B cell (primary cell): ENCODE results near the gene NR5A1. TPM values are rescaled to one million over a fixed set of nuclear protein-coding genes. Genes with fewer than 3 reads are reported as not detected.

ENCODE experiments used
- ATAC-seq: fragments of 200-7000 bp; cut with Tn5 transposase; one replicate; pipeline ENCODE4 v1.10.0; 2021; ENCODE audit warnings: low read depth, mild to moderate bottlenecking, moderate number of reproducible peaks, moderate library complexity
- CTCF ChIA-PET: fragments of 350-600 bp; sonication (Branson Sonifier 250); formaldehyde crosslinking; loops from one replicate; lab custom pipeline; 2021; ENCODE audit warnings: antibody characterized with exemption, inconsistent platforms; lab: Charles Lee
- POLR2A ChIA-PET: fragments of 350-600 bp; sonication (Branson Sonifier 250); formaldehyde crosslinking; loops from one replicate; lab custom pipeline; 2021; ENCODE audit warnings: antibody characterized with exemption; lab: Charles Lee
- DNase-seq: peaks from one replicate; pipeline ENCODE4 v3.0.0; 2013
- H2AFZ ChIP-seq: 2 replicates; pipeline ENCODE4 v1.6.1; 2012; ENCODE audit warnings: mild to moderate bottlenecking, low read depth, low read length; ENCODE audit not compliant: insufficient read depth, poor library complexity, severe bottlenecking
- H3K27ac ChIP-seq, 2 donors: 1 replicate in 1 of 2; 2 replicates in 1 of 2; pipeline ENCODE4 v1.5.1; 2012 to 2013; ENCODE audit warnings: low read length in 2 of 2, mild to moderate bottlenecking in 2 of 2, moderate library complexity in 1 of 2
- H3K27me3 ChIP-seq, 4 experiments: fragments of 200-600 bp in 1 of 4; sonication (generic) in 1 of 4; replicated peaks in 1 of 4; 1 replicate in 2 of 4; 2 replicates in 2 of 4; pipeline versions ENCODE4 v1.6.1 to v1.7.0; 2013 to 2016; ENCODE audit warnings: low read length in 3 of 4, mild to moderate bottlenecking in 2 of 4, mixed read lengths in 1 of 4, moderate library complexity in 1 of 4; ENCODE audit not compliant: insufficient read depth in 4 of 4, control insufficient read depth in 3 of 4; ENCODE audit errors: control extremely low read depth in 1 of 4
- H3K36me3 ChIP-seq, 2 experiments: replicated peaks in 1 of 2; 1 replicate in 1 of 2; 2 replicates in 1 of 2; pipeline versions ENCODE4 v1.6.1 to v1.7.1; 2013; ENCODE audit warnings: low read length in 1 of 2; ENCODE audit not compliant: insufficient read depth in 2 of 2, control insufficient read depth in 1 of 2; ENCODE audit errors: control extremely low read depth in 1 of 2, extremely low read depth in 1 of 2
- H3K4me1 ChIP-seq, 2 donors: fragments of 200-600 bp in 1 of 2; sonication (generic) in 1 of 2; 1 replicate in 1 of 2; 2 replicates in 1 of 2; pipeline versions ENCODE4 v1.5.1 to v1.6.1; 2013 to 2017; ENCODE audit warnings: low read length in 2 of 2; ENCODE audit not compliant: control insufficient read depth in 2 of 2, insufficient read depth in 2 of 2
- H3K4me2 ChIP-seq: replicated peaks from 2 replicates; pipeline ENCODE3; 2012; ENCODE audit warnings: mild to moderate bottlenecking, low read depth, low read length; ENCODE audit not compliant: poor library complexity, severe bottlenecking
- H3K4me3 ChIP-seq, 5 experiments: fragments of 200-600 bp in 1 of 5; sonication (generic) in 1 of 5; 1 replicate in 3 of 5; 2 replicates in 2 of 5; pipeline versions ENCODE4 v1.5.1 to v1.7.0; 2011 to 2016; ENCODE audit warnings: low read length in 4 of 5, mild to moderate bottlenecking in 4 of 5, low read depth in 2 of 5, control low read depth in 1 of 5, moderate library complexity in 1 of 5; ENCODE audit not compliant: insufficient read depth in 1 of 5; ENCODE audit errors: control extremely low read depth in 1 of 5, extremely low read depth in 1 of 5
- H3K79me2 ChIP-seq: fragments of 200-600 bp; sonication (generic); one replicate; pipeline ENCODE4 v1.6.0; 2016; ENCODE audit warnings: low read length; ENCODE audit not compliant: control insufficient read depth, insufficient read depth
- H3K9ac ChIP-seq: fragments of 200-600 bp; sonication (generic); 2 replicates; pipeline ENCODE4 v1.6.1; 2017; ENCODE audit warnings: mild to moderate bottlenecking, low read length, moderate library complexity
- H3K9me3 ChIP-seq, 3 donors: one replicate each; pipeline versions ENCODE4 v1.6.1 to v1.7.1; 2013; ENCODE audit warnings: low read length in 2 of 3; ENCODE audit not compliant: control insufficient read depth in 2 of 3, insufficient read depth in 1 of 3; ENCODE audit errors: control extremely low read depth in 1 of 3
- H4K20me1 ChIP-seq: 2 replicates; pipeline ENCODE4 v1.6.0; 2012; ENCODE audit warnings: mild to moderate bottlenecking, low read length; ENCODE audit not compliant: insufficient read depth, control insufficient read depth, poor library complexity, severe bottlenecking
- H3K27ac Mint-ChIP-seq: one replicate; pipeline ENCODE4 v1.8.0; 2021; ENCODE audit warnings: mixed read lengths
- H3K27me3 Mint-ChIP-seq: one replicate; pipeline ENCODE4 v1.8.0; 2021; ENCODE audit warnings: mixed read lengths
- H3K4me1 Mint-ChIP-seq: one replicate; pipeline ENCODE4 v1.8.0; 2021; ENCODE audit warnings: mixed read lengths
- H3K4me3 Mint-ChIP-seq: one replicate; pipeline ENCODE4 v1.8.0; 2021; ENCODE audit warnings: mixed read lengths
- H3K9me3 Mint-ChIP-seq: one replicate; pipeline ENCODE4 v1.8.0; 2022; ENCODE audit warnings: mixed read lengths; ENCODE audit not compliant: insufficient read depth
- CTCF ChIP-seq: fragments of 200-600 bp; IDR thresholded peaks from one replicate; pipeline ENCODE4 v1.8.0; 2022; ENCODE audit warnings: antibody characterized with exemption, mild to moderate bottlenecking
- EZH2 ChIP-seq: IDR thresholded peaks from 2 replicates; pipeline ENCODE4 v1.6.1; 2012; ENCODE audit warnings: borderline replicate concordance, low read depth, mild to moderate bottlenecking, moderate library complexity, low read length; ENCODE audit not compliant: insufficient read depth, poor library complexity, severe bottlenecking
- WGBS: methylation state at CpG from one replicate; pipeline ENCODE4 v1.1.5; 2013; ENCODE audit warnings: missing lambda C conversion rate; ENCODE audit not compliant: insufficient coverage; 5-methylcytosine and 5-hydroxymethylcytosine counted together
- intact Hi-C: fragments of 100-400 bp; cut with micrococcal nuclease; formaldehyde crosslinking; loops from one replicate; pipeline ENCODE4 v1.10.0; 2022
- polyA plus RNA-seq: library from polyadenylated mRNA; depleted of rRNA; stranded (reverse); fragments of >200 nt; gene quantifications from 2 replicates; pipeline ENCODE4 v1.2.3, GENCODE V29; 2012
- total RNA-seq, 2 donors: library from RNA; stranded (reverse); fragments of 120-200 nt in 1 of 2; gene quantifications; 1 replicate in 1 of 2; 2 replicates in 1 of 2; pipeline versions ENCODE4 v1.2.3 to v1.2.4, GENCODE V29; 2013 to 2022

The NR5A1 gene
- total and polyA plus RNA-seq, 2 donors (not counting 1 experiment from before 2014, with no cell fraction given), result not detected

- no peak for TF ChIP-seq EZH2
- no peak for TF ChIP-seq CTCF
- ChIA-PET CTCF (no interaction called here), POLR2A (no interaction called here)
- Histone ChIP-seq H3K4me2 (no peak overlapping the region), H3K79me2 (no peaks in the 10 kb centered on the region), H2AFZ (no peak overlapping the region), H3K9me3 (no peaks in the 10 kb centered on the region), H3K27ac (no peak overlapping the region), H3K36me3 (no peaks in the 10 kb centered on the region), H4K20me1 (no peaks in the 10 kb centered on the region), H3K4me3 (no peak overlapping the region), H3K9ac (no peak overlapping the region), H3K4me1 (peaks cover 1 to 8% of the 10 kb centered on the region in 2 donors), H3K27me3 (peaks cover 0 to 19% (median 2%) of the 10 kb centered on the region in 4 experiments)
- Mint-ChIP-seq H3K9me3 (no peaks in the 10 kb centered on the region), H3K27ac (no peak overlapping the region), H3K4me3 (no peak overlapping the region), H3K4me1 (peaks cover 9% of the 10 kb centered on the region), H3K27me3 (peaks cover 17% of the 10 kb centered on the region)
- 92% methylated on average over 14 of the region's 15 CpGs for WGBS
- intact Hi-C loops, result no loop called here
- no peak for ATAC-seq
- DNase-seq, result no peak
Observed at GRCh38 chr9:124498499-124499146, 8.6 kb downstream of the NR5A1 start.

- DNase-seq (no peak), ATAC-seq (no peak)
- H4K20me1 ChIP-seq, result no peaks in the 10 kb centered on the region
- Mint-ChIP-seq H3K27me3 (peaks cover 16% of the 10 kb centered on the region), H3K27ac (no peak overlapping the region), H3K9me3 (no peaks in the 10 kb centered on the region), H3K4me1 (peaks cover 8% of the 10 kb centered on the region), H3K4me3 (no peak overlapping the region)
- no peak overlapping the region for H3K9ac ChIP-seq
- H3K9me3 ChIP-seq, result no peaks in the 10 kb centered on the region
- intact Hi-C loops, result no loop called here
- H3K79me2 ChIP-seq, result no peaks in the 10 kb centered on the region
- no peak overlapping the region for H3K4me2 ChIP-seq
- TF ChIP-seq EZH2 (no peak), CTCF (no peak)
- peaks cover 0 to 6% of the 10 kb centered on the region in 2 donors for H3K4me1 ChIP-seq
- no peak overlapping the region for H2AFZ ChIP-seq
- ChIA-PET POLR2A (no interaction called here), CTCF (interaction anchor here (0.6 kb wide), 1 partner anchor 41 kb away, joined by 3 read pairs; no protein-coding TSS in a partner anchor)
- H3K4me3 ChIP-seq, result no peak overlapping the region
- no peaks in the 10 kb centered on the region for H3K36me3 ChIP-seq
- peaks cover 0 to 17% (median 1%) of the 10 kb centered on the region in 4 experiments for H3K27me3 ChIP-seq
- H3K27ac ChIP-seq, result no peak overlapping the region
- WGBS, result 100% methylated on average over 3 of the region's 6 CpGs
Observed at GRCh38 chr9:124498040-124498439, 9.2 kb downstream of the NR5A1 start.
